Subcutaneous adipose tissue (tissue), 4 donors: ENCODE measurements around the gene CCDC116. TPM values are rescaled to one million over a fixed set of nuclear protein-coding genes. Genes with fewer than 3 reads are reported as not detected.

Experiments
- CTCF ChIP-seq: fragments of 450-650 bp; IDR thresholded peaks from one replicate; pipeline ENCODE4 v1.5.1; 2016; ENCODE audit warnings: low read depth, mild to moderate bottlenecking, control low read depth, antibody characterized with exemption, moderate library complexity
- total RNA-seq, 4 donors: library from RNA; depleted of rRNA; stranded (reverse); fragments of >200 nt; gene quantifications; one replicate each; pipeline ENCODE4 v1.1.0, GENCODE V29; 2016

Gene CCDC116
- total RNA-seq, 4 donors from 2014 or later = 0.22 to 1.1 TPM; not detected in 2

DNA sequence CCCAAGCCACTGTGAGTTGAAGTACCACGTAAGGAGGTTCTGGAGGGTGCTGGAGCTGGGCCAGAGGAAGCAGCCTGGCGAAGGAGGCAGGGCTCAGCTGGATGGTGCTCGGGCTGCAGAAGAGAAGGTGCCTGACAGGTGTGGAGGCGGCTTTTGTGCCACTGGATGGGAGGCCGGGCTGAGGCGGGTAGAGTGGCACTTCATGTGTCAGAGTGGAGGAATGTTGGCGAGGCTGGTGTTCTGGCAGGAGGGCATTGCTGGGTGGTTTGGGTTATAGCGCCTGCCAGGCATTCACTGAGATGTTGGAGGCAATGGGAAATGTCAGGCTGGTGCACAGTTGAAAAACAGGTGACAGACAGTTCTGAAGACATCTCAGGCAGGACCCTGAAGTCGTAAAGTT lies 40.9 kb upstream of the CCDC116 start:
- no peak for TF ChIP-seq CTCF

DNA sequence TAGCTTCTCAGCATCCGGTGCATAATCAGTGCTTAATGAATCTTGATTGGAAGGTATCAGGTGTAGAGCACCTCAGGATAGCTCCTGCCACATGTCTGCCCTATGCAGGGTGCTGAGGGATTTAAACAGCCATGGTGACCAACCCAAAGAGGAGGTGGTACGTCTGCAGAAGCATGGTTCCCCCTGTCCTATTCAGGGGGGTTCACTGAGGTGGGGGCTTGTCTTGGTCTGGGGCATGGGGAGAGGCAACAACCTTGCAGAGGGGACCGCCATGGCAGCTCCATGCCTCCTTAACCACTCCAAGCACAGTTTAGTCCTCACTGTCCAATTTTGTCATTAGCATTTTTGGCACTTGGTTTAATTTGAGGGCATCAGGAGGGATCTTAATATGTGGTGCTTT lies 40.1 kb upstream of the CCDC116 start:
- TF ChIP-seq CTCF = no peak

DNA sequence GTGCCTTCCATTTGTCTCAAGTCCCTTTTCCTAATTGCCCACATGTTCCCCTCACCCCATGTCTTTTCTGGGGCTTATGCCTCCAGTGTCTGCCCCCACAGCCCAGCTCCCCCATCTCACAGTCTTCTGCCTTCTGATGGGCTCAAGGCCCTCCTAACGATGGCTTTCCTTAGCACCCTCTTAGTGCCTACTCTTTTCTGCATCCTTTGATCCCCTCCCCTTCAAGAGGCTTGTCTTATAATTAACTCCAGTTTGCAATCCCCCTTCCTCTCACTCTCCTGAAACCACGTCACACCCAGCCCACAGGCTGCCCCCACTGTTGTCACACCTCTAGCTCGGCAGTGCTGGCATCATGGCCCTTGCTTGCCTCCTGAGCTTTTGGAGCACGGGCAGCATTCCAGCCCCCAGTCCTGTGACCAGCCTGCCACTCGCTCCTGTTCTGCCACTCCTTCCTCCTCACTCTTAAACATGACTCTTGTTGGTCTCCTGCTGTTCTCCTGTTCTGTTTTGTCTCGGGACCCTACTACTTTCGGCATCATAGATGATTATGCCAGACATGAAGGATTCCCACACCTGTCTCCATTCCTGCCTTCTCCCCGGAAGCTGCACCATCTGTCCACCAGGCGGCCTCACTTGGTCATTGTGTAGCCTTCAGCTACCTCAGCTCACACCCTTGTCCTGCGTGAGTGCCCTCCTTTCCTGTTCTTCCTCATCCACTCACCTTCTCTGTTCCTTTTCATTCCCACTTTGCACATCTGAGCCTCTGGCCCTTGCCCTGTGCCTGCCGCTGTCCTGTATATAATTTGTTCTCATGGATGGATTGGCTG lies 38.9 kb upstream of the CCDC116 start:
- TF ChIP-seq CTCF = no peak

DNA sequence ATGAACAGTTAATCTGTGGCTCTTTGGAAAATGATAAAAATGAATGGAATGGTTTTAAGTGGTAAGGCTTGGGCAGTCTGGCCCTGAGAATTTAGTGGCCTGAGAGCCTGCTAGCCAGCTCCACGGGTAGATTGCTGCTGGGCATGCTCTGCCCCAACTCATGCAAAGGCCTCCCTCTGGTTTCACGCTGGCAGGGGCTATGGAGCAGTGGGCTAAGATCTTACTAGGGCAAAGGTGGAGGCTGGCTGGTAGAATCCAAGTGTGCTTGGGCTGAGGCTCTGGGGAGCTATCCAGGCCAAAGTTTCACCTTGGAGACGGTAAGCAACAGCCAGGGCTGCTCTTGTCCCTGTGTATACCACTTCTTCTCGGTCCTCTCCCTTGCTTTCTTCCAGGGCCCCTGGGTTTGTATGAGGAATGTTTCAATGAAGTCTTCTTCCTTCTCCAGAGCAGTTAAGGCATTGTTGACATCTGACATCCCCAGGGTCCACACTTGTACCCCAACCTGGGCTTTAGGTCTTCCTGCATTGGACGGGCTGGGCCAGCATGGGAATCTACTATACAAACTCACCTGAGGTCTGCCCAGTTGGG lies 37.6 kb upstream of the CCDC116 start:
- TF ChIP-seq CTCF = no peak

GRCh38 chr22:21598302-21598701 lies 34.3 kb upstream of the CCDC116 start:
- TF ChIP-seq CTCF = no peak

- no peak for TF ChIP-seq CTCF
Measured at GRCh38 chr22:21599053-21599893, 33.3 kb upstream of the CCDC116 start.

- TF ChIP-seq CTCF = no peak
Measured at GRCh38 chr22:21602579-21602978, 30.0 kb upstream of the CCDC116 start.
